ENCODE results near the gene PRR11.

GRCh38 chr17:59165933-59166342 is 10.4 kb downstream of the PRR11 start:
- TF ChIP-seq POLR2AphosphoS5 (IDR thresholded peaks at IDR 0.05; ENCODE audit: low read depth, low read length) (no peak), CTCF (IDR thresholded peaks at IDR 0.05; ENCODE audit: control extremely low read depth in 1 of 3, insufficient read depth in 1 of 3, low read depth in 1 of 3, low read length in 3 of 3) (peak; percentile 29 to 73 (median 57)), RAD21 (IDR thresholded peaks at IDR 0.05 in 1 of 2, conservative IDR thresholded peaks at IDR 0.05 in 1 of 2; ENCODE audit: low read depth in 2 of 2, low read length in 2 of 2) (peak; percentile 47 to 48), TAF1 (IDR thresholded peaks at IDR 0.05; ENCODE audit: low read depth, low read length) (no peak), GABPA (IDR thresholded peaks at IDR 0.05; ENCODE audit: borderline replicate concordance, insufficient read depth, low read length) (no peak), JUND (IDR thresholded peaks at IDR 0.05; ENCODE audit: low read length) (no peak), EP300 (IDR thresholded peaks at IDR 0.05; ENCODE audit: borderline replicate concordance in 1 of 2, low read depth in 2 of 2, low read length in 2 of 2) (no peak), SP2 (IDR thresholded peaks at IDR 0.05; ENCODE audit: low read length) (no peak)

All from H1 (cell line).